ENCODE data around the gene TRPC4.

TRPC4 gene

GRCh38 chr13:37905736-37906135 lies 36.2 kb upstream of the TRPC4 start:
- no peak for DNase-seq (ENCODE audit: extremely low spot score)
- TF ChIP-seq, protein P1, sequence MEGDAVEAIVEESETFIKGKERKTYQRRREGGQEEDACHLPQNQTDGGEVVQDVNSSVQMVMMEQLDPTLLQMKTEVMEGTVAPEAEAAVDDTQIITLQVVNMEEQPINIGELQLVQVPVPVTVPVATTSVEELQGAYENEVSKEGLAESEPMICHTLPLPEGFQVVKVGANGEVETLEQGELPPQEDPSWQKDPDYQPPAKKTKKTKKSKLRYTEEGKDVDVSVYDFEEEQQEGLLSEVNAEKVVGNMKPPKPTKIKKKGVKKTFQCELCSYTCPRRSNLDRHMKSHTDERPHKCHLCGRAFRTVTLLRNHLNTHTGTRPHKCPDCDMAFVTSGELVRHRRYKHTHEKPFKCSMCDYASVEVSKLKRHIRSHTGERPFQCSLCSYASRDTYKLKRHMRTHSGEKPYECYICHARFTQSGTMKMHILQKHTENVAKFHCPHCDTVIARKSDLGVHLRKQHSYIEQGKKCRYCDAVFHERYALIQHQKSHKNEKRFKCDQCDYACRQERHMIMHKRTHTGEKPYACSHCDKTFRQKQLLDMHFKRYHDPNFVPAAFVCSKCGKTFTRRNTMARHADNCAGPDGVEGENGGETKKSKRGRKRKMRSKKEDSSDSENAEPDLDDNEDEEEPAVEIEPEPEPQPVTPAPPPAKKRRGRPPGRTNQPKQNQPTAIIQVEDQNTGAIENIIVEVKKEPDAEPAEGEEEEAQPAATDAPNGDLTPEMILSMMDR (IDR thresholded peaks at IDR 0.05; ENCODE audit: control extremely low read depth, extremely low read depth, low read depth, missing control alignments): no peak
- POLR2A ChIA-PET: no interaction called here
- CTCF ChIA-PET: no interaction called here

GRCh38 chr13:37899753-37900152 lies 30.2 kb upstream of the TRPC4 start:
- ChIA-PET POLR2A (no interaction called here), CTCF (no interaction called here)
- TF ChIP-seq, protein P1 (IDR thresholded peaks at IDR 0.05; ENCODE audit: control extremely low read depth, extremely low read depth, low read depth, missing control alignments): no peak
- no peak for DNase-seq (ENCODE audit: extremely low spot score)

- ChIA-PET POLR2A (no interaction called here), CTCF (interaction anchor here (1.2 kb wide), 1 partner anchor 23 kb away, joined by 3 read pairs; no protein-coding TSS in a partner anchor)
- TF ChIP-seq, protein P1 (IDR thresholded peaks at IDR 0.05; ENCODE audit: control extremely low read depth, extremely low read depth, low read depth, missing control alignments): no peak
- no peak for DNase-seq (ENCODE audit: extremely low spot score)
Observed at GRCh38 chr13:37893321-37893720, 23.7 kb upstream of the TRPC4 start.

DNA sequence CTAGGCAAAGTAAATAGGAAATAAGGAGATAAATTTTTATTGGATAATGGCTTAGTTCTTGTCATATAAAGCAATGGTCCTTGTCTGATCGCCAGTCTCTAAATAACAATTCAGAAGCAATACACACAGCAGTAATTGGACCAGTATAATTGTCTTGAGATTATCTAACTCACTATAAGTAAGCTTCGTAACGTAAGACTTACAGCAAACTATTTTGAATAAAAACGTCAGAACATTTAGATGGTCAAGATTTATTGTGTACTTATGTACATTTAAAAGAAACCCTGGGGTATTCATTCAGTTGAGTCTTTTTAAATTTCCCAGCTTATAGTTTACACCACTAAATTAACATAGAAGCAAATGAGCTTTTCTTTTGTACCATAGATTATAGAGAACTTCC lies 20.2 kb upstream of the TRPC4 start:
- ChIA-PET CTCF (interaction anchor here (1.0 to 1.5 kb wide), 2 partner anchors 14 to 39 kb away, joined by 3 read pairs; no protein-coding TSS in a partner anchor), POLR2A (no interaction called here)
- no peak for DNase-seq (ENCODE audit: extremely low spot score)
- TF ChIP-seq, protein P1 (IDR thresholded peaks at IDR 0.05; ENCODE audit: control extremely low read depth, extremely low read depth, low read depth, missing control alignments): no peak

GRCh38 chr13:37889102-37889501 lies 19.5 kb upstream of the TRPC4 start:
- ChIA-PET POLR2A (no interaction called here), CTCF (no interaction called here)
- no peak for DNase-seq (ENCODE audit: extremely low spot score)
- TF ChIP-seq, protein P1 (IDR thresholded peaks at IDR 0.05; ENCODE audit: control extremely low read depth, extremely low read depth, low read depth, missing control alignments): no peak

GRCh38 chr13:37886879-37887278 lies 17.3 kb upstream of the TRPC4 start:
- DNase-seq (ENCODE audit: extremely low spot score): no peak
- TF ChIP-seq, protein P1 (IDR thresholded peaks at IDR 0.05; ENCODE audit: control extremely low read depth, extremely low read depth, low read depth, missing control alignments): no peak
- ChIA-PET POLR2A (no interaction called here), CTCF (no interaction called here)

GRCh38 chr13:37884674-37885073 lies 15.1 kb upstream of the TRPC4 start:
- CTCF ChIA-PET: no interaction called here
- no peak for DNase-seq (ENCODE audit: extremely low spot score)
- POLR2A ChIA-PET: no interaction called here
- TF ChIP-seq, protein P1 (IDR thresholded peaks at IDR 0.05; ENCODE audit: control extremely low read depth, extremely low read depth, low read depth, missing control alignments): no peak
